ENCODE measurements around the gene LORICRIN. TPM values are rescaled to one million over a fixed set of nuclear protein-coding genes. Genes with fewer than 3 reads are reported as not detected.

Gene LORICRIN
- total and polyA plus RNA-seq, 2 experiments from 2014 or later, result not detected

GRCh38 chr1:153253076-153253475 lies 6.4 kb upstream of the LORICRIN start:
- Histone ChIP-seq H3K4me3 (no peak overlapping the region), H3K4me1 (ENCODE audit: insufficient read depth) (no peaks in the 10 kb centered on the region), H3K4me2 (no peak overlapping the region), H3K79me2 (no peaks in the 10 kb centered on the region), H3K27ac (no peak overlapping the region), H3K9me2 (replicated peaks; ENCODE audit: insufficient read depth) (no peaks in the 10 kb centered on the region), H3K27me3 (no peaks in the 10 kb centered on the region), H2AFZ (no peak overlapping the region), H3K9me3 (ENCODE audit: low read depth) (no peaks in the 10 kb centered on the region), H3K36me3 (replicated peaks; ENCODE audit: insufficient read depth, low read depth) (no peaks in the 10 kb centered on the region), H4K20me1 (ENCODE audit: insufficient read depth, poor library complexity, severe bottlenecking) (no peaks in the 10 kb centered on the region)
- WGBS (ENCODE audit: low lambda C conversion rate, missing lambda C conversion rate), result 61% methylated on average over 2 of the region's 2 CpGs
- no peak for DNase-seq (ENCODE audit: low spot score)
- TF ChIP-seq EZH2phosphoT487 (IDR thresholded peaks at IDR 0.05; ENCODE audit: low read depth, severe bottlenecking, unreplicated experiment), result no peak
- TF ChIP-seq CTCF (IDR thresholded peaks at IDR 0.05; ENCODE audit: poor library complexity), result no peak
- TF ChIP-seq EZH2 (IDR thresholded peaks at IDR 0.05; ENCODE audit: borderline replicate concordance), result no peak

DNA sequence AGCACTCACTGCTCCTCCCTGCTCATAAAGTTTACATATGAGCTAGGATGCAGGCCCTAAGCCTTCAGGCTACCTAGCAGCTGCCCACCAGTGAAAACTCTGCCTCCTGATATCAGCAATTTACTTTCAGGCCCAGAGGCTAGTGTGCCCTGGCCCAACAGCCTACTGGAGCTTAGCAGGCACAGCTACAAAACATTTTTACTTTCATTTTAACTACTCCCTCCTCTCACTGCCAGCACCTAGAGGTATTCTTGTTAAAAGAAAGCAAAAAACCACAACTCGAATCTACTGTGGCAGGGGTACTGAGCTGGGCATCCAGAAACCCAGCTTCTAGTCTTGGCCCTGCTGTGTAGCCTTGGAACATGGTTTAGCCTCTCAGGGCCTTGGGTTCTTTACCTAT lies 5.8 kb upstream of the LORICRIN start:
- WGBS (ENCODE audit: low lambda C conversion rate, missing lambda C conversion rate), result 39% methylated on average over 1 of the region's 1 CpG
- Histone ChIP-seq H3K27ac (no peak overlapping the region), H3K36me3 (replicated peaks; ENCODE audit: insufficient read depth, low read depth) (no peaks in the 10 kb centered on the region), H3K79me2 (no peaks in the 10 kb centered on the region), H3K9me2 (replicated peaks; ENCODE audit: insufficient read depth) (no peaks in the 10 kb centered on the region), H3K27me3 (no peaks in the 10 kb centered on the region), H3K4me1 (ENCODE audit: insufficient read depth) (no peaks in the 10 kb centered on the region), H3K9me3 (ENCODE audit: low read depth) (no peaks in the 10 kb centered on the region), H3K4me3 (no peak overlapping the region), H2AFZ (no peak overlapping the region), H4K20me1 (ENCODE audit: insufficient read depth, poor library complexity, severe bottlenecking) (no peaks in the 10 kb centered on the region), H3K4me2 (no peak overlapping the region)
- no peak for DNase-seq (ENCODE audit: low spot score)
- TF ChIP-seq CTCF (IDR thresholded peaks at IDR 0.05; ENCODE audit: poor library complexity) (no peak), EZH2phosphoT487 (IDR thresholded peaks at IDR 0.05; ENCODE audit: low read depth, severe bottlenecking, unreplicated experiment) (no peak), EZH2 (IDR thresholded peaks at IDR 0.05; ENCODE audit: borderline replicate concordance) (no peak)

GRCh38 chr1:153260585-153261280 lies 1.2 kb downstream of the LORICRIN start:
- Histone ChIP-seq H3K36me3 (replicated peaks; ENCODE audit: insufficient read depth, low read depth) (no peaks in the 10 kb centered on the region), H3K27ac (no peak overlapping the region), H4K20me1 (ENCODE audit: insufficient read depth, poor library complexity, severe bottlenecking) (no peaks in the 10 kb centered on the region), H3K4me2 (no peak overlapping the region), H3K9me3 (ENCODE audit: low read depth) (no peaks in the 10 kb centered on the region), H3K4me3 (no peak overlapping the region), H3K9me2 (replicated peaks; ENCODE audit: insufficient read depth) (no peaks in the 10 kb centered on the region), H3K4me1 (ENCODE audit: insufficient read depth) (no peaks in the 10 kb centered on the region), H3K79me2 (no peaks in the 10 kb centered on the region), H3K27me3 (no peaks in the 10 kb centered on the region), H2AFZ (no peak overlapping the region)
- no peak for DNase-seq (ENCODE audit: low spot score)
- no peak for TF ChIP-seq EZH2 (IDR thresholded peaks at IDR 0.05; ENCODE audit: borderline replicate concordance)
- no peak for TF ChIP-seq EZH2phosphoT487 (IDR thresholded peaks at IDR 0.05; ENCODE audit: low read depth, severe bottlenecking, unreplicated experiment)
- no peak for TF ChIP-seq CTCF (IDR thresholded peaks at IDR 0.05; ENCODE audit: poor library complexity)
- 88% methylated on average over 16 of the region's 45 CpGs for WGBS (ENCODE audit: low lambda C conversion rate, missing lambda C conversion rate)

Data from hepatocyte (in vitro differentiated cells).